ENCODE results near the gene SMYD3. TPM values are rescaled to one million over a fixed set of nuclear protein-coding genes. Genes with fewer than 3 reads are reported as not detected.

The SMYD3 gene
- total RNA-seq, 1 donor from 2014 or later: 20.8 TPM

- H3K9me3 Mint-ChIP-seq: no peaks in the 10 kb centered on the region
- CTCF ChIA-PET: interaction anchor here (1.0 to 3.7 kb wide), 2 partner anchors 846 to 848 kb away, joined by 4 to 31 read pairs; no protein-coding TSS in a partner anchor
- TF ChIP-seq, protein P1, sequence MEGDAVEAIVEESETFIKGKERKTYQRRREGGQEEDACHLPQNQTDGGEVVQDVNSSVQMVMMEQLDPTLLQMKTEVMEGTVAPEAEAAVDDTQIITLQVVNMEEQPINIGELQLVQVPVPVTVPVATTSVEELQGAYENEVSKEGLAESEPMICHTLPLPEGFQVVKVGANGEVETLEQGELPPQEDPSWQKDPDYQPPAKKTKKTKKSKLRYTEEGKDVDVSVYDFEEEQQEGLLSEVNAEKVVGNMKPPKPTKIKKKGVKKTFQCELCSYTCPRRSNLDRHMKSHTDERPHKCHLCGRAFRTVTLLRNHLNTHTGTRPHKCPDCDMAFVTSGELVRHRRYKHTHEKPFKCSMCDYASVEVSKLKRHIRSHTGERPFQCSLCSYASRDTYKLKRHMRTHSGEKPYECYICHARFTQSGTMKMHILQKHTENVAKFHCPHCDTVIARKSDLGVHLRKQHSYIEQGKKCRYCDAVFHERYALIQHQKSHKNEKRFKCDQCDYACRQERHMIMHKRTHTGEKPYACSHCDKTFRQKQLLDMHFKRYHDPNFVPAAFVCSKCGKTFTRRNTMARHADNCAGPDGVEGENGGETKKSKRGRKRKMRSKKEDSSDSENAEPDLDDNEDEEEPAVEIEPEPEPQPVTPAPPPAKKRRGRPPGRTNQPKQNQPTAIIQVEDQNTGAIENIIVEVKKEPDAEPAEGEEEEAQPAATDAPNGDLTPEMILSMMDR (IDR thresholded peaks at IDR 0.05): no peak
Observed at GRCh38 chr1:246001142-246001836, 505.8 kb downstream of the SMYD3 start.

GRCh38 chr1:246000638-246001015 lies 506.5 kb downstream of the SMYD3 start:
- Mint-ChIP-seq H3K4me1 (peaks cover 7% of the 10 kb centered on the region), H3K4me3 (no peak overlapping the region), H3K9me3 (no peaks in the 10 kb centered on the region), H3K36me3 (ENCODE audit: low read depth) (no peaks in the 10 kb centered on the region), H3K27ac (no peak overlapping the region), H3K27me3 (no peaks in the 10 kb centered on the region)
- ChIA-PET POLR2A (no interaction called here), CTCF (interaction anchor here (1.0 to 3.7 kb wide), 2 partner anchors 845 to 847 kb away, joined by 4 to 31 read pairs; no protein-coding TSS in a partner anchor)
- intact Hi-C loops (cut with micrococcal nuclease): no loop called here
- TF ChIP-seq, protein P1 (IDR thresholded peaks at IDR 0.05): no peak
- ATAC-seq (ENCODE audit: low read depth) (no peak), DNase-seq (no peak)

More at GRCh38 chr1:246001142-246001836, 505.8 kb downstream of the SMYD3 start:
- Mint-ChIP-seq H3K27me3 (no peaks in the 10 kb centered on the region), H3K4me1 (peaks cover 7% of the 10 kb centered on the region), H3K36me3 (ENCODE audit: low read depth) (no peaks in the 10 kb centered on the region), H3K4me3 (no peak overlapping the region), H3K27ac (no peak overlapping the region)
- intact Hi-C loops (cut with micrococcal nuclease): no loop called here
- DNase-seq (no peak), ATAC-seq (ENCODE audit: low read depth) (no peak)
- POLR2A ChIA-PET: no interaction called here

- no peaks in the 10 kb centered on the region for H3K36me3 Mint-ChIP-seq (ENCODE audit: low read depth)
- no peak overlapping the region for H3K4me3 Mint-ChIP-seq
Observed at GRCh38 chr1:245999697-246000637, 507.1 kb downstream of the SMYD3 start.

GRCh38 chr1:245997471-245998258 lies 509.4 kb downstream of the SMYD3 start:
- TF ChIP-seq, protein P1 (IDR thresholded peaks at IDR 0.05): no peak
- H3K36me3 Mint-ChIP-seq (ENCODE audit: low read depth): no peaks in the 10 kb centered on the region
- H3K27ac Mint-ChIP-seq: no peak overlapping the region
- no peak overlapping the region for H3K4me3 Mint-ChIP-seq
- POLR2A ChIA-PET: no interaction called here
- ATAC-seq (ENCODE audit: low read depth) (no peak), DNase-seq (no peak)
- CTCF ChIA-PET: interaction anchor here (0.7 to 2.2 kb wide), 2 partner anchors 841 to 844 kb away, joined by 3 to 8 read pairs; no protein-coding TSS in a partner anchor
- no peaks in the 10 kb centered on the region for H3K9me3 Mint-ChIP-seq
- no peaks in the 10 kb centered on the region for H3K27me3 Mint-ChIP-seq
- peaks cover 7% of the 10 kb centered on the region for H3K4me1 Mint-ChIP-seq
- intact Hi-C loops (cut with micrococcal nuclease): no loop called here

More at GRCh38 chr1:245999697-246000637, 507.1 kb downstream of the SMYD3 start:
- Mint-ChIP-seq H3K27me3 (no peaks in the 10 kb centered on the region), H3K27ac (no peak overlapping the region), H3K9me3 (no peaks in the 10 kb centered on the region), H3K4me1 (peaks cover 7% of the 10 kb centered on the region)
- peak; percentile 72 for ATAC-seq (ENCODE audit: low read depth)
- CTCF ChIA-PET: interaction anchor here (0.6 to 3.7 kb wide), 4 partner anchors 472 to 847 kb away, joined by 3 to 31 read pairs (median 6); no protein-coding TSS in a partner anchor
- TF ChIP-seq, protein P1 (IDR thresholded peaks at IDR 0.05): no peak
- intact Hi-C loops (cut with micrococcal nuclease): no loop called here
- no peak for DNase-seq
- POLR2A ChIA-PET: no interaction called here
